ENCODE data around the gene OGDH. TPM values are rescaled to one million over a fixed set of nuclear protein-coding genes. Genes with fewer than 3 reads are reported as not detected.

Gene OGDH
- total and polyA plus RNA-seq, 2 of the 13 experiments (the other 11 are each of a cell fraction or from before 2014, with no cell fraction given) = 17.4 to 25.4 TPM

DNA sequence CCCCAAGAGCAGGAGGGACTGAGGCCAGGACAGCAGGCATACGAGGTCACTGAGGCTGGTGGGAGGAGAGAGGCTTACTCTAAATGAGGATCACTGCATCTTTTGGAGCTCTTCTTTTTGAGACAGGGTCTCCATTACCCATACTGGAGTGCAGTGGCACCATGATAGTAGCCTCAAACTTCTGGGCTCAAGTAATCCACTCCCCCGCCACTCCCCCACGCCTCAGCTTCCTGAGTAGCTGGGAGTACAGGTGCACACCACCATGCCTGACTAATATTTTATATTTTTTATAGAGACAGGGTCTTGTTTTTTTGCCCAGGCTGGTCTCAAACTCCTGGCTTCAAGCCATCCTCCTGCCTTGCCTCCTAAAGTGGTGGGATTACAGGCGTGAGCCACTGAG is 25.8 kb downstream of the OGDH start:
- H3K4me3 ChIP-seq (replicated peaks in 1 of 3; ENCODE audit: insufficient read depth in 1 of 3, low read depth in 2 of 3, low read length in 3 of 3) = no peak overlapping the region
- FAIRE-seq = no peak
- no peaks in the 10 kb centered on the region for H3K9me3 ChIP-seq (ENCODE audit: low read length)
- intact Hi-C loops (cut with micrococcal nuclease; ENCODE audit: unreplicated experiment) (no loop called here), in situ Hi-C loops (cut with HindIII; ENCODE audit: extremely low pct_ligation_motif_present, low pct_unique_long_range_greater_than_20kb) (no loop called here)
- no peaks in the 10 kb centered on the region for H3K27me3 ChIP-seq (ENCODE audit: control insufficient read depth in 1 of 2, insufficient read depth in 2 of 2, low read length in 2 of 2)
- POLR2A ChIA-PET = no interaction called here
- no TSS peak for BruUV-seq (replicated peaks)
- TF ChIP-seq, protein P1, sequence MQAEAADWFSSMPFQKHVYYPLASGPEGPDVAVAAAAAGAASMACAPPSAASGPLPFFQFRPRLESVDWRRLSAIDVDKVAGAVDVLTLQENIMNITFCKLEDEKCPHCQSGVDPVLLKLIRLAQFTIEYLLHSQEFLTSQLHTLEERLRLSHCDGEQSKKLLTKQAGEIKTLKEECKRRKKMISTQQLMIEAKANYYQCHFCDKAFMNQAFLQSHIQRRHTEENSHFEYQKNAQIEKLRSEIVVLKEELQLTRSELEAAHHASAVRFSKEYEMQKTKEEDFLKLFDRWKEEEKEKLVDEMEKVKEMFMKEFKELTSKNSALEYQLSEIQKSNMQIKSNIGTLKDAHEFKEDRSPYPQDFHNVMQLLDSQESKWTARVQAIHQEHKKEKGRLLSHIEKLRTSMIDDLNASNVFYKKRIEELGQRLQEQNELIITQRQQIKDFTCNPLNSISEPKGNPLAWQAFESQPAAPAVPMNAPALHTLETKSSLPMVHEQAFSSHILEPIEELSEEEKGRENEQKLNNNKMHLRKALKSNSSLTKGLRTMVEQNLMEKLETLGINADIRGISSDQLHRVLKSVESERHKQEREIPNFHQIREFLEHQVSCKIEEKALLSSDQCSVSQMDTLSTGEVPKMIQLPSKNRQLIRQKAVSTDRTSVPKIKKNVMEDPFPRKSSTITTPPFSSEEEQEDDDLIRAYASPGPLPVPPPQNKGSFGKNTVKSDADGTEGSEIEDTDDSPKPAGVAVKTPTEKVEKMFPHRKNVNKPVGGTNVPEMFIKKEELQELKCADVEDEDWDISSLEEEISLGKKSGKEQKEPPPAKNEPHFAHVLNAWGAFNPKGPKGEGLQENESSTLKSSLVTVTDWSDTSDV (CRISPR knock-in tag; IDR thresholded peaks at IDR 0.05) = no peak
- no peak overlapping the region for H3K4me2 ChIP-seq (ENCODE audit: low read depth, low read length)
- WGBS (ENCODE audit: low lambda C conversion rate) = 100% methylated on average over 4 of the region's 4 CpGs
- no peak overlapping the region for H3K27ac ChIP-seq (ENCODE audit: extremely low read length, insufficient read depth, low read length)
- H3K79me2 ChIP-seq (ENCODE audit: insufficient read depth, low read length) = no peaks in the 10 kb centered on the region
- no peaks in the 10 kb centered on the region for H4K20me1 ChIP-seq (ENCODE audit: insufficient read depth, low read length)
- no peak for ATAC-seq
- no peak for DNase-seq (ENCODE audit: low spot score)
- CTCF ChIA-PET (ENCODE audit: low intra/inter-chr PET ratio, low total read pairs) = no interaction called here
- H2AFZ ChIP-seq (ENCODE audit: low read length) = no peak overlapping the region
- H3K4me1 ChIP-seq (ENCODE audit: insufficient read depth, low read length) = peaks cover 28% of the 10 kb centered on the region
- H3K9ac ChIP-seq (ENCODE audit: insufficient read depth, low read depth, low read length) = no peak overlapping the region
- peaks cover 5 to 6% of the 10 kb centered on the region in 2 experiments; a peak in 2 of 5 replicates for H3K36me3 ChIP-seq (replicated peaks in 1 of 2; ENCODE audit: control insufficient read depth in 1 of 2, insufficient read depth in 2 of 2, low read length in 2 of 2)

DNA sequence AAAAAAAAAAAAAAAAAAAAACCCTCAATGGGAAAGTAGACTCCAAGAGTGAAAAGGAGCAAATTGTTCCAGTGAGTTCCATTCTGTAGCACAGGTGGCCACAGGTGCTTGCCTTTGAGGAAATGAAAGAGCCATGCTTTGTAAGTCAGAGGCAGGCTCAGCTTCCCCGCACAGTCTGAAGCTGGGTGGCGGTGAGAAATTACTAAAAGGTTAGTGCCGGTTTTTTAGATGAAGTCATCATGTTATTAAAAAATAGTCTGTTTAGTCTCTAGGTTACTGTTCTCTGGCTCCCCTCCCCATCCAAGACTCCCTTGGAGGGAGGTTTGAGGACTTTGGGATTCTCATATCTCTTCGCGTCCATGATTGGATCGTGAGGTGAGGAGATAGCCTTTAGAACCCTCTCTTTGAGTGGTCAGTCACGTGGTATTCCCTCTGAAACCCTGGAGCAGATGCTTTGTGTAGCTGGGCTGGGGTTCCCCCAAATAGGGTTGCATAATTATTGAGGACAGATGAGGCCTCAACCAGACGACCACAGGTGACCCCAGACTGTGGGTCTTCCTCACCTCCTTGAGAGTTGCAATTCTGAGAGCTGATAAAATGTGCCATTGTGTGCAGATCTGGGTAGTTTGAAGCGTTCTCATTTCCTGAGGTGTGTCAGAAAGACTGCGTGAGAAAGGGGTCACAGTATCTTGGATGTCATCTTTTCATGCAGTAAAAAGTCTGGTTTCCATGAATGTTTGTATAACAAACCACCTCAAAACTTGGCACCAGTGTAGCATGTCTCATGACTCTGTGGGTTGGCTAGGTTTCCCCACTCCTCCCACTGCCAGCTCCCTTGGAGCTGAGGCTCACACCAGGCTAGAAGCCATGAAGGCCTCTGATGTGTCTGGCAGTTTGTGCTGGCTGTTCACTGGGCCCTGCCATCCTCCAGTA is 27.1 kb downstream of the OGDH start:
- ATAC-seq (no peak; the same call in 2 of the 3 replicates), DNase-seq (ENCODE audit: low spot score) (no peak), FAIRE-seq (peak; percentile 15)
- intact Hi-C loops (cut with micrococcal nuclease; ENCODE audit: unreplicated experiment) (no loop called here), in situ Hi-C loops (cut with HindIII; ENCODE audit: extremely low pct_ligation_motif_present, low pct_unique_long_range_greater_than_20kb) (no loop called here)
- Histone ChIP-seq H4K20me1 (ENCODE audit: insufficient read depth, low read length) (no peaks in the 10 kb centered on the region), H3K9ac (ENCODE audit: insufficient read depth, low read depth, low read length) (no peak overlapping the region), H3K79me2 (ENCODE audit: insufficient read depth, low read length) (no peaks in the 10 kb centered on the region), H3K9me3 (ENCODE audit: low read length) (no peaks in the 10 kb centered on the region), H3K4me3 (replicated peaks in 1 of 3; ENCODE audit: insufficient read depth in 1 of 3, low read depth in 2 of 3, low read length in 3 of 3) (no peak overlapping the region), H3K27ac (ENCODE audit: extremely low read length, insufficient read depth, low read length) (no peak overlapping the region), H3K27me3 (ENCODE audit: control insufficient read depth in 1 of 2, insufficient read depth in 2 of 2, low read length in 2 of 2) (no peaks in the 10 kb centered on the region), H3K36me3 (replicated peaks in 1 of 2; ENCODE audit: control insufficient read depth in 1 of 2, insufficient read depth in 2 of 2, low read length in 2 of 2) (peaks cover 5 to 6% of the 10 kb centered on the region in 2 experiments; a peak in 2 of 5 replicates), H3K4me2 (ENCODE audit: low read depth, low read length) (no peak overlapping the region), H3K4me1 (ENCODE audit: insufficient read depth, low read length) (peaks cover 32% of the 10 kb centered on the region), H2AFZ (ENCODE audit: low read length) (no peak overlapping the region)
- POLR2A ChIA-PET = interaction anchor here (1.2 to 1.8 kb wide), 3 partner anchors 11 to 45 kb away, joined by 3 to 5 read pairs (median 4); partner anchors contain the start of gene OGDH
- BruUV-seq (replicated peaks) = no TSS peak
- 97% methylated on average over 9 of the region's 10 CpGs for WGBS (ENCODE audit: low lambda C conversion rate)
- CTCF ChIA-PET (ENCODE audit: low intra/inter-chr PET ratio, low total read pairs) = no interaction called here
- no peak for TF ChIP-seq RARA (CRISPR knock-in tag; IDR thresholded peaks at IDR 0.05)
- TF ChIP-seq, protein P2, sequence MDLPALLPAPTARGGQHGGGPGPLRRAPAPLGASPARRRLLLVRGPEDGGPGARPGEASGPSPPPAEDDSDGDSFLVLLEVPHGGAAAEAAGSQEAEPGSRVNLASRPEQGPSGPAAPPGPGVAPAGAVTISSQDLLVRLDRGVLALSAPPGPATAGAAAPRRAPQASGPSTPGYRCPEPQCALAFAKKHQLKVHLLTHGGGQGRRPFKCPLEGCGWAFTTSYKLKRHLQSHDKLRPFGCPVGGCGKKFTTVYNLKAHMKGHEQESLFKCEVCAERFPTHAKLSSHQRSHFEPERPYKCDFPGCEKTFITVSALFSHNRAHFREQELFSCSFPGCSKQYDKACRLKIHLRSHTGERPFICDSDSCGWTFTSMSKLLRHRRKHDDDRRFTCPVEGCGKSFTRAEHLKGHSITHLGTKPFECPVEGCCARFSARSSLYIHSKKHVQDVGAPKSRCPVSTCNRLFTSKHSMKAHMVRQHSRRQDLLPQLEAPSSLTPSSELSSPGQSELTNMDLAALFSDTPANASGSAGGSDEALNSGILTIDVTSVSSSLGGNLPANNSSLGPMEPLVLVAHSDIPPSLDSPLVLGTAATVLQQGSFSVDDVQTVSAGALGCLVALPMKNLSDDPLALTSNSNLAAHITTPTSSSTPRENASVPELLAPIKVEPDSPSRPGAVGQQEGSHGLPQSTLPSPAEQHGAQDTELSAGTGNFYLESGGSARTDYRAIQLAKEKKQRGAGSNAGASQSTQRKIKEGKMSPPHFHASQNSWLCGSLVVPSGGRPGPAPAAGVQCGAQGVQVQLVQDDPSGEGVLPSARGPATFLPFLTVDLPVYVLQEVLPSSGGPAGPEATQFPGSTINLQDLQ (CRISPR knock-in tag; IDR thresholded peaks at IDR 0.05) = no peak
- no peak for TF ChIP-seq SRSF9 (IDR thresholded peaks at IDR 0.05; ENCODE audit: borderline replicate concordance, insufficient read depth, low read depth, low read length, poor library complexity, severe bottlenecking)
- no peak for TF ChIP-seq MLLT10 (CRISPR knock-in tag; IDR thresholded peaks at IDR 0.05)
- TF ChIP-seq, protein P3, sequence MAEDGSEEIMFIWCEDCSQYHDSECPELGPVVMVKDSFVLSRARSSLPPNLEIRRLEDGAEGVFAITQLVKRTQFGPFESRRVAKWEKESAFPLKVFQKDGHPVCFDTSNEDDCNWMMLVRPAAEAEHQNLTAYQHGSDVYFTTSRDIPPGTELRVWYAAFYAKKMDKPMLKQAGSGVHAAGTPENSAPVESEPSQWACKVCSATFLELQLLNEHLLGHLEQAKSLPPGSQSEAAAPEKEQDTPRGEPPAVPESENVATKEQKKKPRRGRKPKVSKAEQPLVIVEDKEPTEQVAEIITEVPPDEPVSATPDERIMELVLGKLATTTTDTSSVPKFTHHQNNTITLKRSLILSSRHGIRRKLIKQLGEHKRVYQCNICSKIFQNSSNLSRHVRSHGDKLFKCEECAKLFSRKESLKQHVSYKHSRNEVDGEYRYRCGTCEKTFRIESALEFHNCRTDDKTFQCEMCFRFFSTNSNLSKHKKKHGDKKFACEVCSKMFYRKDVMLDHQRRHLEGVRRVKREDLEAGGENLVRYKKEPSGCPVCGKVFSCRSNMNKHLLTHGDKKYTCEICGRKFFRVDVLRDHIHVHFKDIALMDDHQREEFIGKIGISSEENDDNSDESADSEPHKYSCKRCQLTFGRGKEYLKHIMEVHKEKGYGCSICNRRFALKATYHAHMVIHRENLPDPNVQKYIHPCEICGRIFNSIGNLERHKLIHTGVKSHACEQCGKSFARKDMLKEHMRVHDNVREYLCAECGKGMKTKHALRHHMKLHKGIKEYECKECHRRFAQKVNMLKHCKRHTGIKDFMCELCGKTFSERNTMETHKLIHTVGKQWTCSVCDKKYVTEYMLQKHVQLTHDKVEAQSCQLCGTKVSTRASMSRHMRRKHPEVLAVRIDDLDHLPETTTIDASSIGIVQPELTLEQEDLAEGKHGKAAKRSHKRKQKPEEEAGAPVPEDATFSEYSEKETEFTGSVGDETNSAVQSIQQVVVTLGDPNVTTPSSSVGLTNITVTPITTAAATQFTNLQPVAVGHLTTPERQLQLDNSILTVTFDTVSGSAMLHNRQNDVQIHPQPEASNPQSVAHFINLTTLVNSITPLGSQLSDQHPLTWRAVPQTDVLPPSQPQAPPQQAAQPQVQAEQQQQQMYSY (CRISPR knock-in tag; IDR thresholded peaks at IDR 0.05) = no peak
